Heart left ventricle (tissue), 16 donors: ENCODE data around the gene CPNE8. TPM values are rescaled to one million over a fixed set of nuclear protein-coding genes. Genes with fewer than 3 reads are reported as not detected.

ENCODE experiments used
- ATAC-seq, 4 donors: fragments of 200-7000 bp; cut with Tn5 transposase; one replicate each; pipeline ENCODE4 v1.9.1; 2020 to 2022; ENCODE audit warnings: moderate library complexity in 4 of 4, mild to moderate bottlenecking in 3 of 4, moderate number of reproducible peaks in 1 of 4
- DNase-seq, 5 donors: peaks; one replicate each; pipeline ENCODE4 v3.0.0-alpha.2; 2020
- H3K27ac ChIP-seq, 12 donors: fragments of 200-600 bp; sonication (generic) in 4 of 12; one replicate each; pipeline versions ENCODE4 v1.5.0 to v1.8.0; 2016 to 2022; ENCODE audit warnings: mild to moderate bottlenecking in 2 of 12
- H3K27me3 ChIP-seq, 9 donors: fragments of 200-600 bp; sonication (generic) in 2 of 9; one replicate each; pipeline versions ENCODE4 v1.5.1 to v1.8.0; 2016 to 2022; ENCODE audit warnings: mild to moderate bottlenecking in 3 of 9
- H3K36me3 ChIP-seq, 9 donors: fragments of 200-600 bp; sonication (generic) in 2 of 9; one replicate each; pipeline versions ENCODE4 v1.5.0 to v1.8.0; 2018 to 2022; ENCODE audit warnings: mild to moderate bottlenecking in 2 of 9
- H3K4me1 ChIP-seq, 12 donors: fragments of 200-600 bp; sonication (generic) in 4 of 12; one replicate each; pipeline versions ENCODE4 v1.5.0 to v1.8.0; 2016 to 2022; ENCODE audit warnings: mild to moderate bottlenecking in 3 of 12
- H3K4me3 ChIP-seq, 12 donors: fragments of 200-600 bp; sonication (generic) in 4 of 12; one replicate each; pipeline versions ENCODE4 v1.5.0 to v1.8.0; 2017 to 2022; ENCODE audit warnings: mild to moderate bottlenecking in 9 of 12, moderate library complexity in 4 of 12
- H3K9me3 ChIP-seq, 12 donors: fragments of 200-600 bp; sonication (generic) in 4 of 12; one replicate each; pipeline versions ENCODE4 v1.5.0 to v1.8.0; 2016 to 2022; ENCODE audit warnings: mild to moderate bottlenecking in 1 of 12
- CTCF ChIP-seq, 12 donors: fragments of 200-600 bp; sonication (generic) in 4 of 12; IDR thresholded peaks; one replicate each; pipeline versions ENCODE4 v1.5.0 to v1.8.0; 2018 to 2022; ENCODE audit warnings: antibody characterized with exemption in 12 of 12, mild to moderate bottlenecking in 5 of 12
- POLR2A ChIP-seq, 2 donors: fragments of 450-650 bp; IDR thresholded peaks; one replicate each; pipeline ENCODE4 v1.6.1; 2017; ENCODE audit warnings: antibody characterized with exemption in 2 of 2, mild to moderate bottlenecking in 2 of 2, moderate library complexity in 2 of 2
- WGBS, 4 donors: extraction: QIAGEN DNeasy Blood & Tissue Kit in 2 of 4; methylation state at CpG; one replicate each; pipeline versions ENCODE4 v1.1.5 to v1.1.7; 2013 to 2018; 5-methylcytosine and 5-hydroxymethylcytosine counted together
- intact Hi-C, 10 donors: fragments of 100-400 bp; cut with DNase I; formaldehyde crosslinking; loops; one replicate each; pipeline versions ENCODE4 v1.11.1 to v1.14.2; 2022
- polyA plus RNA-seq, 2 donors: library from polyadenylated mRNA; stranded (reverse); fragments of 200-250 nt; gene quantifications; one replicate each; pipeline ENCODE4 v1.2.3, GENCODE V29; 2013
- total RNA-seq, 9 donors: library from RNA; depleted of rRNA in 2 of 9; stranded (reverse); fragments of >200 nt in 2 of 9; fragmentation: NEBNext Ultra II Directional in 3 of 9; extraction: Animal tissue kit (Norgen Biotek cat#: 25700) in 3 of 9; gene quantifications; one replicate each; pipeline versions ENCODE4 v1.1.0 to v1.2.4, GENCODE V29; 2016 to 2023
- donor health status: ischemic (EF 13 %, LVEDD 7.1; RV severe dilation, severe dysfunction).
- donor health status: healthy with polysubstance abuse.
- donor health status: DM: no; HTN: yes; CAD: no.
- donor health status: DM: no; HTN: no; CAD: no.
- donor health status: ischemic (EF 25% LVEDD 6.9; RV normal size, moderate dysfunction).
- donor health status: ischemic (EF 25% LVEDD 5.7; RV mildly dilated, moderate dysfunction).
- donor health status: healthy.
- donor health status: DM: yes; HTN: yes; CAD: no.
- donor health status: ischemic (EF 35%, LVEDD 5.7; RV mildly dilated, moderate dysfunction).
- donor health status: nonischemic (EF 11% LVEDD 7.7; RV severe dilation, severe dysfunction).
- donor health status: DM: yes; HTN: yes; CAD: no.
- donor health status: PGD.
- donor health status: ischemic (EF 29% LVEDD 5.4; RV normal size, mild dysfunction).
- donor health status: nonischemic (EF 23%, LVEDD 6.1; RV moderate dilation, normal function).

CPNE8 gene
- total and polyA plus RNA-seq, 11 donors = 2.9 to 15.1 (median 4.5) TPM

GRCh38 chr12:38785381-38785780, 120.0 kb downstream of the CPNE8 start:
- ATAC-seq (no peak), DNase-seq (no peak)
- intact Hi-C loops = no loop called here
- Histone ChIP-seq H3K27me3 (no peaks in the 10 kb centered on the region), H3K4me3 (no peak overlapping the region), H3K4me1 (no peaks in the 10 kb centered on the region), H3K9me3 (peaks cover 0 to 44% (median 21%) of the 10 kb centered on the region in 12 donors), H3K36me3 (no peaks in the 10 kb centered on the region), H3K27ac (no peak overlapping the region)
- TF ChIP-seq POLR2A (IDR thresholded peaks at IDR 0.05) = no peak
- TF ChIP-seq CTCF (IDR thresholded peaks at IDR 0.05) = no peak
- WGBS, 4 donors = 55 to 73% (median 62%) methylated on average over 1 of the region's 1 CpG

- Histone ChIP-seq H3K27me3 (no peaks in the 10 kb centered on the region), H3K27ac (no peak overlapping the region), H3K9me3 (peaks cover 0 to 32% (median 12%) of the 10 kb centered on the region in 12 donors), H3K4me3 (no peak overlapping the region), H3K4me1 (no peaks in the 10 kb centered on the region), H3K36me3 (no peaks in the 10 kb centered on the region)
- intact Hi-C loops = no loop called here
- no peak for DNase-seq
- 51 to 79% (median 62%) methylated on average over 2 of the region's 2 CpGs for WGBS, 4 donors
- ATAC-seq = no peak
- TF ChIP-seq POLR2A (IDR thresholded peaks at IDR 0.05) (no peak), CTCF (IDR thresholded peaks at IDR 0.05) (no peak)
These were observed 122.1 kb downstream of the CPNE8 start for GRCh38 chr12:38783304-38783703.

- Histone ChIP-seq H3K4me1 (no peaks in the 10 kb centered on the region), H3K36me3 (no peaks in the 10 kb centered on the region), H3K9me3 (peaks cover 0 to 22% (median 5%) of the 10 kb centered on the region in 12 donors), H3K27ac (no peak overlapping the region), H3K4me3 (no peak overlapping the region), H3K27me3 (no peaks in the 10 kb centered on the region)
- ATAC-seq = no peak
- intact Hi-C loops = no loop called here
- DNase-seq = no peak
- TF ChIP-seq POLR2A (IDR thresholded peaks at IDR 0.05) (no peak), CTCF (IDR thresholded peaks at IDR 0.05) (no peak)
These were observed 123.0 kb downstream of the CPNE8 start for GRCh38 chr12:38782359-38782758.

- intact Hi-C loops = loop anchor here in 1 of 10 donors (10.0 kb wide), 1 partner anchor 128 kb away; the partner anchor contains the start of gene CPNE8
- DNase-seq = no peak
- H3K9me3 ChIP-seq = peaks cover 0 to 15% (median 4%) of the 10 kb centered on the region in 12 donors
- TF ChIP-seq CTCF (IDR thresholded peaks at IDR 0.05) = no peak
- 85 to 94% (median 93%) methylated on average over 1 of the region's 1 CpG for WGBS, 4 donors
- H3K27ac ChIP-seq = no peak overlapping the region
- no peak for ATAC-seq
- no peaks in the 10 kb centered on the region for H3K27me3 ChIP-seq
- peaks cover 0 to 8% (median 0%) of the 10 kb centered on the region in 12 donors for H3K4me1 ChIP-seq
- no peak overlapping the region for H3K4me3 ChIP-seq
- peaks cover 0 to 11% (median 0%) of the 10 kb centered on the region in 9 donors for H3K36me3 ChIP-seq
These were observed 128.7 kb downstream of the CPNE8 start for GRCh38 chr12:38776647-38777046.
